Posterior vena cava (tissue), 2 donors: ENCODE data around the gene CLDN4. TPM values are rescaled to one million over a fixed set of nuclear protein-coding genes. Genes with fewer than 3 reads are reported as not detected.
"Not testable (repeated sequence)": the region's sequence is repeated elsewhere in the genome, so short reads cannot be mapped to it uniquely, and the experiment has no call there.

Source experiments
- DNase-seq: peaks from one replicate; pipeline ENCODE4 v3.0.0-alpha.2; 2020; ENCODE audit warnings: low spot score
- intact Hi-C, 2 donors: fragments of 100-400 bp; cut with DNase I; formaldehyde crosslinking; loops; one replicate each; pipeline versions ENCODE4 v1.14.1 to v1.14.2; 2022 to 2023
- long read RNA-seq, 2 donors: library from polyadenylated mRNA; unstranded; transcript quantifications; one replicate each; pipeline ENCODE4 v2.0.0, GENCODE V29; 2020 to 2021
- total RNA-seq, 2 donors: library from RNA; stranded (reverse); fragmentation: NEBNext Ultra II Directional; extraction: Animal tissue kit (Norgen Biotek cat#: 25700); gene quantifications; one replicate each; pipeline ENCODE4 v1.2.1, GENCODE V29; 2021
- donor health status: DM: yes; HTN: yes; CAD: no.
- donor health status: DM: yes; HTN: yes; CAD: no.

The CLDN4 gene, protein sequence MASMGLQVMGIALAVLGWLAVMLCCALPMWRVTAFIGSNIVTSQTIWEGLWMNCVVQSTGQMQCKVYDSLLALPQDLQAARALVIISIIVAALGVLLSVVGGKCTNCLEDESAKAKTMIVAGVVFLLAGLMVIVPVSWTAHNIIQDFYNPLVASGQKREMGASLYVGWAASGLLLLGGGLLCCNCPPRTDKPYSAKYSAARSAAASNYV
- total RNA-seq, result under 1 TPM; 0.38 to 0.97 TPM
- long read RNA-seq, donor 1, result 0 reads
- long read RNA-seq, donor 2, result 0 reads

- intact Hi-C loops, result no loop called here
- DNase-seq, result no peak
These were observed at the start of gene CLDN4 for GRCh38 chr7:73830681-73831583. Gene CLDN4, plus strand, starts transcription at chr7:73830996. Its CDS starts 206 bp downstream, at chr7:73831202.

DNA sequence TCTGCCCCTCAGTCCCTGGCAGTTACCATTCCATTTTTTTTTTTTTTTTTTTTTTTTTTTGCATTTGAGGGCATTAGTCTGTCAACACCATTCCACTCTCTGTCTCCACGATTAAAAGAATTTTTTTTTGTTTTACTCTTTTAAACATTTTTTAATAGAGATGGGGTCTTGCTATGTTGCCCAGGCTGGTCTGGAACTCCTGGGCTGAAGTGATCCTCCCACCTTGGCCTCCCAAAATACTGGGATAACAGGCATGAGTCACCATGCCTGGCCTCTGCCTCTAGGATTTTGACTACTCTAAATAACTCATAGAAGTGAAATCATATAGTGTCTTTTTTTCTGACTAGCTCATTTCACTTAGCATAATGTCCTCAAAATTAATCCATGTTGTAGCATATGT is 44.2 kb upstream of the CLDN4 start:
- intact Hi-C loops, result no loop called here
- no peak for DNase-seq

DNA sequence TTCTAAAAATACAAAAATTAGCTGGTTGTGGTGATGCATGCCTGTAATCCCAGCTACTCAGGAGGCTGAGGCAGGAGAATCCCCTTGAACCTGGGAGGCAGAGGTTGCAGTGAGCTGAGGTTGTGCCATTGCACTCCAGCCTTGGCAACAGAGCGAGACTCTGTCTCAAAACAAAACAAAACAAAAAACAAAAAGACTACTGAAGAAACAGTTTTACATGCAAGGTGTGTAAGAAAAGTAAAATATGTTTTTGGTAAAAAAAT is 43.1 kb upstream of the CLDN4 start:
- DNase-seq, result not testable (repeated sequence)

GRCh38 chr7:73789051-73789450 is 41.7 kb upstream of the CLDN4 start:
- intact Hi-C loops, result no loop called here
- no peak for DNase-seq

More for the DNA sequence above, 43.1 kb upstream of the CLDN4 start:
- intact Hi-C loops, result not testable (repeated sequence)

DNA sequence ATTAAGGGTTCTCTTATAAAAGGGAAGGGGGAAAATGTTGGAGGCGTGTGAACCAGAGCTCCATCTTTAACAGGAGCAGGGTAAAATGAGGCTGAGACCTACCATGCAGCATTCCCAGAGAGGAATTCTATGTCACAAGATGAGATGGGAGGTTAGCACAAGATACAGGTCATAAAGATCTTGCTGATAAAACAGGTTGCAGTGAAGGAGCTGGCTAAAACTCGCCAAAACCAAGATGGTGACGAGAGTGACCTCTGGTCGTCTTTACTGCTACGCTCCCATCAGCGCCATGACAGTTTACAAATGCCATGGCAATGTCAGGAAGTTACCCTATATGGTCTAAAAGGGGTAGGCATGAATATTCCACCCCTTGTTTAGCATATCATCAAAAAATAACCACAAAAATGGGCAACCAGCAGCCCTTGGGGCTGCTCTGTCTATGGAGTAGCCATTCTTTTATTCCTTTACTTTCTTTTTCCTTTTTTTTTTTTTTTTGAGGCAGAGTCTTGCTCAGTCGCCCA is 39.6 kb upstream of the CLDN4 start:
- intact Hi-C loops, DNase-seq: not testable (repeated sequence)

GRCh38 chr7:73795188-73795587 is 35.6 kb upstream of the CLDN4 start:
- DNase-seq, intact Hi-C loops: not testable (repeated sequence)

GRCh38 chr7:73796656-73797055 is 34.1 kb upstream of the CLDN4 start:
- DNase-seq, intact Hi-C loops: not testable (repeated sequence)

GRCh38 chr7:73797176-73797575 is 33.6 kb upstream of the CLDN4 start:
- DNase-seq, intact Hi-C loops: not testable (repeated sequence)

DNA sequence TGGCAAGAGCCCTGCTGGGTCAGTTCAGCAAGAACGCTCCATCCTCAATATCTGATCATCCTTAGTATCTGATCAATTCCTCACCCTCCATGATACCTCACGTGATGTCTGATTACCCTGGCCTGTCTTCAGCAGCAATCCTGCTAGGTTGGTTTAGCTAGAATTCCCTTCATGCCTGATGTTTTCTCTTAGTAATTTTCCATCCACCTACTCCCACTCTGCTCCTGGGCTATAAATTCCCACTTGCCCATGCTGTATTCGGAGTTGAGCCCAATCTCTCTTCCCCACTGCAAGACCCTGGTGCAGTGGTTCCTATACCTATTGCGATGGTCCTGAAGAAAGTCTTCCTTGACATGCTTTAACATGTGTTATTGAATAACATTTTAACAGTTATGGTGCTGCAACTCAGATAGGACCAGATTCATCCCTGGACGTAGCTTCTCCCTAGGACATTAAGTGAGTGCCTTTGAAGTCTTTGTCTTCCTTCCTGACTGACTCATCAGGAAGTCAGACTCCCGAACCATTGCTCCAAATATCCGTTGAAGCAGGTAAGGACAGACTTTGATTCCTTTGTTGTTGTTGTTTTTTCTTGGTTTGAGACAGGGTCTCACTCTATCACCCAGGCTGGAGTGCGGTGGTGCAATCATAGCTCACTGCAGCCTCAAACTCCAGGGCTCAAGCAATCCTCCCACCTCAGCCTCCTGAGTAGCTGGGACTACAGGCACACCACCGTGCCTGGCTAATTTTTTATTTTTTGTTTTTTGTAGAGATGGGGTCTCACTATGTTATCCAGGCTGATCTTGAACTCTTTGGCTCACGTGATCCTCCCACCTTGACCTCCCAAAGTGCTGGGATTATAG is 31.3 kb upstream of the CLDN4 start:
- intact Hi-C loops, result no loop called here
- DNase-seq, result no peak

DNA sequence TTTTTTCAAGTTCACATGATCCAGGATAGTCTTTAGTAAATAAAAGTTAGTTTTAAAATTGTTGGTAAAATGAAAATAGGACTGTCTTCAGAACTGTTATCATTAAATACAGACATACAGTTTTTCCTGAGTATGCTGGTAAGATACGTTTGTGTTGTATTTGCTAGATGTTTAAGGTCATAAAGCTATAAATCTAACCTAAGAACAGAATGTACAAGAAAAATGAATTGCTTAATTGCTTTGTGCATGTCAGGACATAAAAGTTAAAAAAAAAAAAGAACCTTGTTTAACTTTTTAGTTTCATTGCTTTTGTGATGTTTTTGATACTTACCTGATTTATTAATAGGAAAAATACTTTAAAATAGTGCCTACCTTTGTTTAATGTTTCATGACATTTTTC is 29.2 kb upstream of the CLDN4 start:
- no peak for DNase-seq
- intact Hi-C loops, result no loop called here

DNA sequence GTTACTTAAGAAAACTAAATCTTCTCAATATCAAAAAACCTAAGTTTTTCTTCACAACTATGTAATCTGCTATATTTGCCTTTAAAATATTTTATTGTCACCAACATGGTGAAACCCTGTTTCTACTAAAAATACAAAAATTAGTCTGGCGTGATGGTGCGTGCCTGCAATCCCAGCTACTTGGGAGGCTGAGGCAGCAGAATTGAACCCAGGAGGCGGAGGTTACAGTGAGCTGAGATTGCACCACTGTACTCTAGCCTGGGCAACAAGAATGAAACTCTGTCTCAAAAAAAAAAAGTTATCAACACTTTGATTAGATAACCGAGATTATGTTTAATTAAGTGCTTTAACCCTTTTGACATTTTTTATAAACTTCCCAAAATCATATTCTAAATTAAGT is 28.3 kb upstream of the CLDN4 start:
- intact Hi-C loops, result no loop called here
- no peak for DNase-seq

- intact Hi-C loops, result no loop called here
- DNase-seq, result peak; percentile 64
These were observed 21.3 kb upstream of the CLDN4 start for GRCh38 chr7:73809467-73809951.

- peak; percentile 48 for DNase-seq
- intact Hi-C loops, result loop anchor here in 1 of 2 donors (5.0 kb wide), 1 partner anchor 46 kb away; no protein-coding TSS in a partner anchor
These were observed 19.8 kb upstream of the CLDN4 start for GRCh38 chr7:73810998-73811360.

GRCh38 chr7:73811760-73812168 is 19.0 kb upstream of the CLDN4 start:
- intact Hi-C loops, result loop anchor here in 1 of 2 donors (5.0 kb wide), 1 partner anchor 46 kb away; no protein-coding TSS in a partner anchor

DNA sequence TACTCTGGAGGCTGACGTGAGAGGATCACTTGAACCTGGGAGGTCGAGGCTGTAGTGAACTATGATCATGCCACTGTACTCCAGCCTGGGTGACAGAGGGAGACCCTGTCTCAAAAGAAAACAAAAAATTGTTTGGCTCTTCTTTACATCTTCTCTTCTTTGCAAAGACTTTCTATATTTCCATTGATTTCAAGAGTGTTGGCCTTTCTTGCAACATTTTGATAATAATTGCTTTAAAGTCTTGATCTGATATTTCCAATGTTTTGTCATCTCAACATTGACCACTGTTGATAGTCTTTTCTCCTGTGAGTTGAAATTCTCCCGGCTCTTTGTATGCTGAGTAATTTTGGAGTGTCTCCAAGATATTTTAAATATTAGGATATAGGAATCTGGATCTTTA is 17.8 kb upstream of the CLDN4 start:
- intact Hi-C loops, result loop anchor here in 1 of 2 donors (5.0 kb wide), 1 partner anchor 44 kb away; no protein-coding TSS in a partner anchor

More at GRCh38 chr7:73811760-73812168, 19.0 kb upstream of the CLDN4 start:
- peak; percentile 91 for DNase-seq

DNA sequence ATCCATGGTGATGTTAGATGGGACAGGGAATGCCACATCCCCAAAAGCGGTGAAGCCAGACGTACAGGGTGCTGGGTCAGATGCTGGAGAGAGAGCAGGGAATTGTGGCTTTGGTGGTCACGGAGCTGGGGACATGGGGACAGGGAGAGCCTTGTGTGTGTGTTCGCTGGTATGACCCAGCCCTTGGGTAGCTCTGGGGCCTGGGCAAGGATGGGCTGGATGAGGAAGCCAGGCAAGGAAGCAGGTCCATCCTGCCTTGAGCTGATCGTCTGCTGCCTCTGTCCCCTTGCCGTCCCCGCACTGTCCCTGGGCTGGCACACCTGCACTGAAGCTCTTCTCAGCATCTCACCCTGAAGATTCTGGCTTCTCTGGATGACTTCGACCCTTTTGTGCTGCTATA is 15.4 kb upstream of the CLDN4 start:
- DNase-seq, result peak; percentile 58
- intact Hi-C loops, result loop anchor here in 1 of 2 donors (5.0 kb wide), 1 partner anchor 37 kb away; no protein-coding TSS in a partner anchor

More for the DNA sequence above, 17.8 kb upstream of the CLDN4 start:
- DNase-seq, result no peak

DNA sequence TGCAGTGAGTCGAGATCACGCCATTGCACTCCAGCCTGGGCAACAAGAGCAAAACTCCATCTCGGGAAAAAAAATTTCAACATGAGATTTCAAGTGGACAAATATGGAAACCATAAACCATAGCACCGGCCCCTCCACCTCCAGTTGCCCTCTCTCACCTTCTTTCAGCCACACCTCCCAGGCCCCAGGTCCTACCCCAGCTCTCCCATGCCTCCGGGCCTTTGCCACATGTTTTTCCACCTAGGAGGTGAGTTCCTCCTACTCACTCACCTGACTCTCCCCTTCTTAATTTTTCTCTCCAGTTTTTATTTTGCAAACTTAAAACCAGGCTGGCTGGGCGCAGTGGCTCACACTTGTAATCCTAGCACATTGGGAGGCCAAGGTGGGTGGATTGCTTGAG is 13.7 kb upstream of the CLDN4 start:
- intact Hi-C loops, result loop anchor here in 1 of 2 donors (5.0 kb wide), 1 partner anchor 35 kb away; no protein-coding TSS in a partner anchor
- DNase-seq, result peak; percentile 60

GRCh38 chr7:73820013-73820412 is 10.8 kb upstream of the CLDN4 start:
- intact Hi-C loops, result no loop called here
- no peak for DNase-seq
